Mammary epithelial cell (primary cell): Measurements from ENCODE around the gene ISG15.

ENCODE experiments used
- EZH2 ChIP-seq: IDR thresholded peaks from 2 replicates; pipeline ENCODE4 v1.6.1; 2012; ENCODE audit warnings: low read length, inconsistent platforms, borderline replicate concordance
- TF ChIP-seq, protein P1 (sequence below), 2 donors: IDR thresholded peaks in 1 of 2; conservative IDR thresholded peaks in 1 of 2; 2 replicates each; pipeline ENCODE4 v1.5.1; 2011 to 2012; ENCODE audit warnings: inconsistent platforms in 2 of 2, low read length in 2 of 2, mild to moderate bottlenecking in 2 of 2, control low read depth in 1 of 2, low read depth in 1 of 2; ENCODE audit not compliant: insufficient read depth in 1 of 2; ENCODE audit errors: extremely low read depth in 1 of 2

DNA sequence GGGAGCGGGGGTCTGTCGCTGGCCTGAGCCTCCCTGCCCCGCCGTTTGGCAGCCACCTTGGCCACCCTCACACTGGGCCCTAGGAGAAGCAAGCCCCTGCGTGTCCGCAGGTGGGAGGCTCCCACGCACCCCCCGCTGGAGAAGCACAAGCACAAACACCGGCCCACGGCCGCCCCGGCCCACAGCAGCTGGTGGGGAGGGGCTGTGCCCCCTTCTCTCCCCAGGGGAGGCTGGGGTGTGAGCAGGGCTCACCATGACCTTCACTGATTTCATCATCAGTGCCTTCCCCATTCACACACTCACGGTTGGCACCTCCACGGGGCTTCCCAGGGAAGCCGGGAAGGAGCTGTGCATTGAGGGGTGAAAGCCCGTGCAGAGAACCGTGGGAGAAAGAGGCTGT lies 14.5 kb downstream of the ISG15 start:
- TF ChIP-seq, protein P1, sequence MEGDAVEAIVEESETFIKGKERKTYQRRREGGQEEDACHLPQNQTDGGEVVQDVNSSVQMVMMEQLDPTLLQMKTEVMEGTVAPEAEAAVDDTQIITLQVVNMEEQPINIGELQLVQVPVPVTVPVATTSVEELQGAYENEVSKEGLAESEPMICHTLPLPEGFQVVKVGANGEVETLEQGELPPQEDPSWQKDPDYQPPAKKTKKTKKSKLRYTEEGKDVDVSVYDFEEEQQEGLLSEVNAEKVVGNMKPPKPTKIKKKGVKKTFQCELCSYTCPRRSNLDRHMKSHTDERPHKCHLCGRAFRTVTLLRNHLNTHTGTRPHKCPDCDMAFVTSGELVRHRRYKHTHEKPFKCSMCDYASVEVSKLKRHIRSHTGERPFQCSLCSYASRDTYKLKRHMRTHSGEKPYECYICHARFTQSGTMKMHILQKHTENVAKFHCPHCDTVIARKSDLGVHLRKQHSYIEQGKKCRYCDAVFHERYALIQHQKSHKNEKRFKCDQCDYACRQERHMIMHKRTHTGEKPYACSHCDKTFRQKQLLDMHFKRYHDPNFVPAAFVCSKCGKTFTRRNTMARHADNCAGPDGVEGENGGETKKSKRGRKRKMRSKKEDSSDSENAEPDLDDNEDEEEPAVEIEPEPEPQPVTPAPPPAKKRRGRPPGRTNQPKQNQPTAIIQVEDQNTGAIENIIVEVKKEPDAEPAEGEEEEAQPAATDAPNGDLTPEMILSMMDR (conservative IDR thresholded peaks at IDR 0.05 in 1 of 2, IDR thresholded peaks at IDR 0.05 in 1 of 2; ENCODE audit: extremely low read depth in 1 of 2, insufficient read depth in 1 of 2, low read depth in 1 of 2, low read length in 2 of 2) = no peak
- TF ChIP-seq EZH2 = no peak
